Fibroblast of mammary gland (primary cell): ENCODE results near the gene PTCD3.
A peak's percentile ranks its signal among the peaks of the same experiment; 100 is the strongest.

Source experiments
- DNase-seq: peaks from one replicate; pipeline ENCODE4 v3.0.0-alpha.2; 2010; ENCODE audit warnings: low read depth
- H3K4me3 ChIP-seq: 2 replicates; pipeline ENCODE4 v1.5.1; 2011; ENCODE audit warnings: low read depth, mild to moderate bottlenecking, low read length, moderate library complexity; ENCODE audit not compliant: control insufficient read depth
- TF ChIP-seq, protein P1 (sequence below): conservative IDR thresholded peaks from 2 replicates; pipeline ENCODE4 v1.5.1; 2011; ENCODE audit warnings: low read depth, low read length, inconsistent platforms; ENCODE audit not compliant: control insufficient read depth, insufficient read depth

PTCD3 gene

DNA sequence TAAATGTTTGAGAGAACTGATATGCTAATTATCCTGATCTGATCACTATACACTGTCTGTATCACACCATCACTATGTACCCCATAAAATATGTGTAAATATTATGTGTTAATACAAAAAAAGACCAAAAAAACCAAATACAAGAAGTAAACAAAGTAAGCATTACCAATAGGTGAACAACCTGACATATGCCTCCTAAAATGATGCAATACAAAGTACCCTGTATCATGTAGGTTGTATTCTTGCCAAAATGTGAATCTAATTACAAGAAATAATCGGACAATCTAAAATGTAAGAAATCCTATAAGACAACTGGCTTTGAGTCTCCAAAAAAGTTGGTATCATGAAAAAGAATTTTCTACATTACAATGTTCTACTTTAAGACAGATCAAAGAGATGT, 8.1 kb upstream of the PTCD3 start:
- TF ChIP-seq, protein P1, sequence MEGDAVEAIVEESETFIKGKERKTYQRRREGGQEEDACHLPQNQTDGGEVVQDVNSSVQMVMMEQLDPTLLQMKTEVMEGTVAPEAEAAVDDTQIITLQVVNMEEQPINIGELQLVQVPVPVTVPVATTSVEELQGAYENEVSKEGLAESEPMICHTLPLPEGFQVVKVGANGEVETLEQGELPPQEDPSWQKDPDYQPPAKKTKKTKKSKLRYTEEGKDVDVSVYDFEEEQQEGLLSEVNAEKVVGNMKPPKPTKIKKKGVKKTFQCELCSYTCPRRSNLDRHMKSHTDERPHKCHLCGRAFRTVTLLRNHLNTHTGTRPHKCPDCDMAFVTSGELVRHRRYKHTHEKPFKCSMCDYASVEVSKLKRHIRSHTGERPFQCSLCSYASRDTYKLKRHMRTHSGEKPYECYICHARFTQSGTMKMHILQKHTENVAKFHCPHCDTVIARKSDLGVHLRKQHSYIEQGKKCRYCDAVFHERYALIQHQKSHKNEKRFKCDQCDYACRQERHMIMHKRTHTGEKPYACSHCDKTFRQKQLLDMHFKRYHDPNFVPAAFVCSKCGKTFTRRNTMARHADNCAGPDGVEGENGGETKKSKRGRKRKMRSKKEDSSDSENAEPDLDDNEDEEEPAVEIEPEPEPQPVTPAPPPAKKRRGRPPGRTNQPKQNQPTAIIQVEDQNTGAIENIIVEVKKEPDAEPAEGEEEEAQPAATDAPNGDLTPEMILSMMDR = no peak
- DNase-seq = no peak
- H3K4me3 ChIP-seq = no peak overlapping the region

DNA sequence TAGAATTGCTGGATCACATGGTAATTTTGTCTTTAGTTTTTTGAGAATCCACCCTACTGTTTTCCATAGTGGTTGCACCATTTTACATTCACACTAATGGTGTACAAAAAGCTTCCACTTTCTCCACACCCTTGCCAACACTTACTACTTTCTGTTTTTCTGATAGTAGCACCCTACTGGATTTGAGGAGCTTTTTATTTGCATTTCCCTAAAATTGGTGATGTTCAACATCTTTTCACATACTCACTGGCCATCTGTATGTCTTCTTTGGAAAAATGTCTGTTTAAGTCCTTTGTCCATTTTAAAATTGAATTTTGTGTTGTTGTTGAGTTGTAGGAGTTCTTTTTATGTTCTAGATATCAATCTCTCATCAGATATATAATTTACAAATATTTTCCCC, 3.9 kb upstream of the PTCD3 start:
- no peak for DNase-seq
- H3K4me3 ChIP-seq = no peak overlapping the region
- TF ChIP-seq, protein P1 = no peak

DNA sequence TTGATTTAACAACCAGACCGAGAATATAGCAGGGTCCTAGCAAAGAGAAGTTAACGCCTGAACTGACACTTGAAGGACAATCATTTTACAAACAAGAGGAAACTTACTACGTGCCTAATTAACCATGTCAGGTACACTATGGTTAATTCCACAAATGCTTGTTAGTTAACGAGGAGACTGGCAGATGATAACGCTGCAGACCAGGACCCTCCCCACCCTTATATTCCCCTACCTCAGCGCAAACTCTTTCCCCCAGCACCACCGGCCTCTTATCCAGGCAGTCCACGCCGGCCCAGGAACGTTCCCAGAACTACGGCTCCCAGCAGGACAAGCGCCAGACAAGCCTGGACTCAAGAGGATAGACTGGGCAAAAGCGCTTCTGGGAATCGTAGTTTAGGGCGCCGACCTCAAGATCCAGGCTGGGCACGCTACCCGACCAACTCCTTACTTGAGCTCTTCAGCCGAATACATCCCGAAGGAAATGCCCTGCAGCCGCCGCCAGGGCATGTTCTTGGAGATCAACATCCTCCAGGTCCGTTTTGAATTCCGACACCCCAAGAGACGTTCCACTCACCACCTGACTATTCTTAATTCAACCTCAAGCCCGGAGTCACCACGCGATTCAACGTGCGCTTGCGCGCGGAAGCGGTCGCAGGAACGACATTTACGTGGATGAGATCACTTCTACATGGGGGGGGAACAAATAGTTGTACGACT, 625 bp upstream of the PTCD3 start, which contains the start of gene POLR1A:
TSS of gene POLR1A (minus strand) at position 635 of the 717 bp plus-strand sequence. CDS start at position 525, 110 bp downstream.
- peak within 1 kb of the TSS; percentile 96 for H3K4me3 ChIP-seq
- DNase-seq = peak; percentile 93
- TF ChIP-seq, protein P1 = peak; percentile 6

DNA sequence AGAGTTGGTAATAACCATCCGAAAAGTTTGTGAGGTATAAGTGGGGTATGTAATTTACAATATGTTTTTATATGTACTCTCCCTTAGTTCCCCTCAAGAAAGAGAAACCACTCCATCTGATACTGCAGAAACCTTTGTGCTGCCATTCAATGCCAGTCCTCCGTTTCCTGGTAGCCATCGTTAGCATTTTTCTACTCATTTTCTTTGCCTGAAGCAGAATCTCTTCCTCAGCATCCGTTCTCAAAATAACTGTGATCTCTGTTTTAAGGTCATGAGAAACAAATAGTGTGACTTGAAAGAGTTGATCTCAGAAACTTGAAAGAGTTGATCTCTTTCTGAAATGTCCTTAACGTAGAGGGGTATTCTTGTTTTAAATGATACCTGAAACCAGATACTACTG, 996 bp downstream of the PTCD3 start:
- TF ChIP-seq, protein P1 = no peak
- DNase-seq = peak; percentile 3
- H3K4me3 ChIP-seq = peak overlapping the region; percentile 96

DNA sequence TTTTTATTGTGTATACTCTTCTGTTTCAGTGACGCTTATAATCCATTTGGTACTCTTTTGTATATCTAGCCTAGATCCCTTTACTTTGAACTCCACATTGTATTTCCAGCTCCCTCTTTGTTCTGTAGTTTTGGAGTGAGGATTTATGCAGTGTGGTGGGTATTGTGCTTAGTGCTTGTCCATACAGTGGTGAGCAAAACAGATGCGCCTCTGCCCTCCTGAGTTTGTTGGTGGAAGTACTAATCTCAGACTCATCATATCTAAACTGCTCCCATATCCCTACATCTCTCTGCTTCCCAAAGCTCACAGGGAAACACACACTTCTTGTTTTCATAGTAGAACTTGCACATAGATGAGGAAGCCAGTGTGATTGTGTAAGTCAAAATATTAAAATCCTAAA, 12.1 kb downstream of the PTCD3 start:
- no peak for DNase-seq
- TF ChIP-seq, protein P1 = no peak
- H3K4me3 ChIP-seq = no peak overlapping the region

DNA sequence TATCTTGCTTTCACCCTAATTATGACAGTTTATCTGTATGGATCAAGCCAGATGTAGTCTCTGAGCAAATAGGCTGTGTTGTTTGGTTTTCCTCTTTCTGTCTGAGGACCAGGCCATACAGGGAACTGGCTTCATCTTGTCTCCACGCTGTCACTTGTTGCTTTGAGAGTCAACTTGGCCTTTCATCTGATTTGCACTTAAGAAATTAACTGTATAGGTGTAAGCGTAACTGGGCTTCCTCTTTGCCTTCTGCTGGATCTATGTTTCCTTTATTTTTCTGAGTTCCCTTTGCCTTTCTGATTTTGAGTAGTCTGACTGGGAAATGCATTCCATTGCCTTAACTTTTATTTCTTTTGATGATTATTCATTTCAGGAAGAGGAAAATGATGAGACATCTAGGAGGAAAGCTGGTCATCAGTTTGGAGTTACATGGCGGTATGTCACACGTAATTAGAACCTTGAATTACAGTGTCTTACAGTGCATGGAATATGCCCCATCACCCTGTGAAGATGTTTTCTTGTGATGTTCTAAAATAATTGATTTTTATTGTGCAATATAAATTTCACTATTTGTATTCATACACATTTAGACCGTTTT, 17.4 kb downstream of the PTCD3 start:
- DNase-seq = no peak
- TF ChIP-seq, protein P1 = no peak
- H3K4me3 ChIP-seq = no peak overlapping the region
